ENCODE results near the gene KLHL26. TPM values are rescaled to one million over a fixed set of nuclear protein-coding genes. Genes with fewer than 3 reads are reported as not detected.

KLHL26 gene
- total RNA-seq, 1 donor from 2014 or later = 6.6 TPM

- ATAC-seq (no peak), DNase-seq (ENCODE audit: missing footprints) (no peak)
- intact Hi-C loops (cut with DNase I) = no loop called here
Measured at GRCh38 chr19:18610556-18611326, 26.1 kb upstream of the KLHL26 start.

DNA sequence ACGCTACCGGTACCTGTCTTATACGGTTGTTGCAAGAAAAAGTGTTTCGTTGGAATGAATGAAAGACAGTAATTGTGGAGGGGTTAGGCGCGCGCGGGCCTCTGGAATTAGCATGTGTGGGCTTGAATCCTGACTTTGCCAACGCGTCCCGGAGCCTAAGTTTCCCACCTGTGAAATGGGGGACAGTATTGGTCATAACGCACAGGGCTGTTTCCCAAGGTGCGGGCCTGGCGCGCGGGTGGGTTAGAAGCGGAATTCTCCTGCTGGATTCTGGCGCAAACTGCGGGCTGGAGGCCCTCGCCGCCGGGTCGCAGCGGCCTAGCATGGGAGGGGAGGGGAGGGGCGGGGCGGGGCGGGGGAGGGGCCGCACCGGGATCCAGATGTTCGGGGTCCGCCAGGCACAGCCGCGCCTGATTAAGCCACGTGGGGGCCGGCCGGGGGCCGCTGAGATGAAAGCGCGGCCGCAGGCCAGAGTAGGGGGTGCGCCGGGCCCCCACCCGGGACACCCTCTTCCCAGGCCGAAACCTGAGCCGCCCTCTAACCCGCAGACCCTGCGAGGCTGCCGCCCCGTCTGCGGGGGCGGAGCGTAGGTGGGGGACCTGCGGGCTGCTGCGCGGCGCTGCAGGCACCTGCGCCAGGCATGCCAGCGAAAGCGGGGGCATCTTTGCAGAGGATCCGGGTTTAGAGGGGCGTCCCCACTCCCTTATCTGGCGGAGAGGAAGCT, 25.3 kb upstream of the KLHL26 start:
- DNase-seq (ENCODE audit: missing footprints) = no peak
- intact Hi-C loops (cut with DNase I) = no loop called here
- no peak for ATAC-seq

DNA sequence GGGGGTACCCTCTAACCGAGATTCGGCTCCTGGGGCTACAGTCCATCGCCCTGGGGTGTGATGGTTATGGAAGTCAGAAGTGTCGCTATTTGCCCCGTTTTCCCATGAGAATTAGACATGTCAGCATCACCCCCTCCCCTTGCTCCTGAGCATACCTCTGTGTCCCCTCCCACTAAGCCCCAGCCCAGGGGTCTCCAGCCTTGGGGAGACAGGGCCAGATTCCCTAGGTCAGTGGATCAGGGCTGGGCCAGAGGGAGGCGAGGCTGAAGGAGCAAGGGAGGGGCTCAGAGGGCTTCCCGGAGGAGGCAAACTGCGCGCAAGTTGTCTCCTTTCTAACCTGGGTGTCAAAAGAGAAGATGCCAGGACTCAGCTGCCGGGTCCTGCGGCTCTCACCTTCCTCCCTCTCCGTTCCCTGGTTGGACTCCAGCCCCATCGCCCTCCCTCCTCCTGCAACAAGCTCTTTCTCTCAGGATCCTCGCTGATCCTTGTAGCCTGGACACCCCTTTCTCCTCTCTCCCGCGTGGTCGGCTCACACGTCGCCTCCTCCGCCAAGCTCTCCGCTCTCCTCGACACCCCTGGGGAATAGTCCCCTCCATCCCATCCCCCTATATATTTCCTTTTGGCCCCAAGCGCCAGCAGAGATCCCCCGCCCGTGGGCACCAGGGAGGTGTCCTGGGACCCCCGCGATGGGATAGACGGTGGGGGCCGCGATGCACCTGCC, 24.6 kb upstream of the KLHL26 start:
- ATAC-seq (no peak), DNase-seq (ENCODE audit: missing footprints) (no peak)
- intact Hi-C loops (cut with DNase I) = no loop called here

DNA sequence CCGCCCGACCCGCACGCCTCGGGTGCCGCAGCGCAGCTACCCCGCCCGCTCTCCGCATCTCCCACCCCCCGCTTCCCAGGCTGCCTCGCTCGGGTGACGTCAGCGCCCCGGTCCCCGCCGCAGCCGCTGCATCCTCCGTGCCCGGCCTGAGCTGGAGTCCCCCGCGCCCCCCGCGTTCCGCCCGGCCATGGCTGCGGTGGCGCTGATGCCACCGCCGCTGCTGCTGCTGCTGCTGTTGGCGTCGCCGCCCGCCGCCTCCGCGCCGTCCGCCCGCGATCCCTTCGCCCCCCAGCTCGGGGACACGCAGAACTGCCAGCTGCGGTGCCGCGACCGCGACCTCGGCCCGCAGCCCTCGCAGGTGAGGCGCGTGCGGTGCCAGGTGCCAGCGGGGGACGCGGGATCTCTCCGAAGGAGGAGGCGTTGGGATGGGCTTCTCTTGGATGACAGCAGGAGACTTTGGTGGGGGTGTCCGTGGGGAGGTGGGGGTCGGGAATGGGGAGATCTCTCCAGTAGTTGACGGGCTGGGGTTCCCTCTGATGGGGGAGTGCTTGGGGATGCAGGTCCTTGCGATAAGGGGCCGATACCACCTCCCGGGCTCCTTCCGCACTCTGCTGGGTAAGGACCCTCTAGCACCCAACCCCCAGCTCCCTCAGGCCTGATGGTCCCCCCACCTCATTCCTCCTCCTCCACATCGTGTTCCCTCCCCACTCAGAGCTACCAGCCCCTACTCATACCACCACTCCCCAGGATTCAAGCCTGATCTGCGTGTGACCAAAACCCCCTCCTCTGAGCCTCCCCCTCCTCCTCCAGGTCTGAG, 23.8 kb upstream of the KLHL26 start, which contains the start of gene TMEM59L:
TSS of gene TMEM59L (plus strand) at position 99 of the 817 bp plus-strand sequence. CDS start at position 188, 89 bp downstream.
- ATAC-seq (no peak), DNase-seq (ENCODE audit: missing footprints) (no peak)
- intact Hi-C loops (cut with DNase I) = no loop called here

DNA sequence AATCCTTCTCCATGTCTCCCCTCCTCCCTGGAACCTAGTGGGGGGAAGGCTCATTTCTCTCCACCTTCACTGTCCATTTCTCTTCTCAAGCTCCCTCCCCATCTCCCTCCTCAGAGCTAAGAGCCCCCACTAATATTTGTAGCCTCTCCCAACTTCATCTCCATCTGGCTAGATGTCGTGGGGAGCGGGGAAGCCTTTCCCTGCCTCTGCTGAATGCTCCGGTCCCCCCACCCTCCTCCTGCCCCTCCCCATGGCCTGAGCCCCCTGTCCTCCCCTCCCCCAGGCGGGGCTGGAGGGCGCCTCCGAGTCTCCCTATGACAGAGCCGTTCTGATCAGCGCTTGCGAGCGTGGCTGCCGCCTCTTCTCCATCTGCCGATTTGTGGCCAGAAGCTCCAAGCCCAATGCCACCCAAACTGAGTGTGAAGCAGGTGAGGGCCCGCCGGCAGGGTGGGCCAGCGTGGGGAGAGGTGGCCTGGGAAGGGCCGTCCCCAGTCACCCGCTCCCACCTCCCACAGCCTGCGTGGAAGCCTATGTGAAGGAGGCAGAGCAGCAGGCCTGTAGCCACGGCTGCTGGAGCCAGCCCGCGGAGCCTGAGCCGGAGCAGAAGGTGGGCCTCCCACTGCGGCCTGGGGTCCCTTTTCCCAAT, 23.1 kb upstream of the KLHL26 start:
- intact Hi-C loops (cut with DNase I) = no loop called here
- DNase-seq (ENCODE audit: missing footprints) (no peak), ATAC-seq (no peak)

DNA sequence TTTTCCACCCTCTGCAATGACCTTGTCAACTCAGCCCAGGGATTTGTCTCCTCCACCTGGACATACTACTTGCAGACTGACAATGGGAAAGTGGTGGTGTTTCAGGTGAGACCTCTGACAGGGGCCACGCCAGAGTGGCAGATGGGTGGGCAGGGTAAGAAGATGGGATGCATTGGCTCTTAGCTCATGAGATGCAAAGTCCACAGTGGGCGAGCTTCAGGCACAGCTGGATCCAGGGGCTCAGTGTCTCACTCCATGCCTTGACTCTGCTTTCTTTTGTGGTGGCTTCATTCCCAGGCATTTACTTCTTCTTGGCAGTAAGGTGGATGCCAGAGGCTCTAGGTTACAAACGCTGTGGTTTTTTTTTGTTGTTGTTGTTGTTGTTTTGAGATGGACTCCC, 20.8 kb upstream of the KLHL26 start:
- ATAC-seq (no peak), DNase-seq (ENCODE audit: missing footprints) (no peak)
- intact Hi-C loops (cut with DNase I) = no loop called here

- ATAC-seq = no peak
- no peak for DNase-seq (ENCODE audit: missing footprints)
- intact Hi-C loops (cut with DNase I) = no loop called here
Measured at GRCh38 chr19:18617562-18617961, 19.3 kb upstream of the KLHL26 start.

- DNase-seq (ENCODE audit: missing footprints) (no peak), ATAC-seq (no peak)
- intact Hi-C loops (cut with DNase I) = no loop called here
Measured at GRCh38 chr19:18618236-18618635, 18.6 kb upstream of the KLHL26 start.

DNA sequence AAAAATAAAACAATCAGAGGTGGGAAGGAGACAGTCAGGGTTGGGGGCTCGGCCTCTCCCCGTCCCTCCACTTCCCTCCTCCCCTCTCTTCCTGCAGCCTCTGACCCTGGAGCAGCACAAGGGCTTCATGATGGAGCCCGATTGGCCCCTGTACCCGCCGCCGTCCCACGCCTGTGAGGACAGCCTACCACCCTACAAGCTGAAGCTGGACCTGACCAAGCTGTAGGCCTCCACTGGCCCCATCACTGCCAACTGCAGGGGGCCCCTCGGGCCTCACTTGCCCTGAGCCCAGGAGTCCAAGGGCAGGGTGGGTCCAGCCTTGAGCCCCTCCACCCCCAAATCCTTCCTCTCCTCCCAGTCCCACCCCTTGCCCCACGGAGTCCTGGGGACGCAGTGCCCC, 16.5 kb upstream of the KLHL26 start:
- intact Hi-C loops (cut with DNase I) = no loop called here
- DNase-seq (ENCODE audit: missing footprints) = no peak
- no peak for ATAC-seq

DNA sequence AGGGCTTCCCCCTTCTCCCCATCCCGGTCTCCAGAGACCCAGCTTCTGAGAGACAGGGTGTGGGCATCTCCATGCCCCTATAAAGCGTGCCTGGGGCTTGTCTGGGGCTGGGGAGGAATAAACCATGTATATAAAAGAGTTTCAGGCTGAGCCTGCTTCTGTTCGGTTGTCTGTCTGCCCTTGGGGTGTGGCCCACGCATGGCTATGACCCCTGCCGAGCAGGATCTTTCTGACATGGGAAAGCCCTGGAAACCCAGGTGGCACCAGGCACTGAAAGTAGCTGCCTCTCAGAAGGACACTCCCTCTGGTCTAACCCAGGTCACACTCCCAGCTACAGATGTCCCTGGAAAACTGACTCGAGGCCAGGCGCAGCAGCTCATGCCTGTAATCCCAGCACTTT, 15.9 kb upstream of the KLHL26 start:
- intact Hi-C loops (cut with DNase I) = no loop called here
- ATAC-seq (no peak), DNase-seq (ENCODE audit: missing footprints) (no peak)

GRCh38 chr19:18626906-18627305, 9.9 kb upstream of the KLHL26 start:
- ATAC-seq = no peak

DNA sequence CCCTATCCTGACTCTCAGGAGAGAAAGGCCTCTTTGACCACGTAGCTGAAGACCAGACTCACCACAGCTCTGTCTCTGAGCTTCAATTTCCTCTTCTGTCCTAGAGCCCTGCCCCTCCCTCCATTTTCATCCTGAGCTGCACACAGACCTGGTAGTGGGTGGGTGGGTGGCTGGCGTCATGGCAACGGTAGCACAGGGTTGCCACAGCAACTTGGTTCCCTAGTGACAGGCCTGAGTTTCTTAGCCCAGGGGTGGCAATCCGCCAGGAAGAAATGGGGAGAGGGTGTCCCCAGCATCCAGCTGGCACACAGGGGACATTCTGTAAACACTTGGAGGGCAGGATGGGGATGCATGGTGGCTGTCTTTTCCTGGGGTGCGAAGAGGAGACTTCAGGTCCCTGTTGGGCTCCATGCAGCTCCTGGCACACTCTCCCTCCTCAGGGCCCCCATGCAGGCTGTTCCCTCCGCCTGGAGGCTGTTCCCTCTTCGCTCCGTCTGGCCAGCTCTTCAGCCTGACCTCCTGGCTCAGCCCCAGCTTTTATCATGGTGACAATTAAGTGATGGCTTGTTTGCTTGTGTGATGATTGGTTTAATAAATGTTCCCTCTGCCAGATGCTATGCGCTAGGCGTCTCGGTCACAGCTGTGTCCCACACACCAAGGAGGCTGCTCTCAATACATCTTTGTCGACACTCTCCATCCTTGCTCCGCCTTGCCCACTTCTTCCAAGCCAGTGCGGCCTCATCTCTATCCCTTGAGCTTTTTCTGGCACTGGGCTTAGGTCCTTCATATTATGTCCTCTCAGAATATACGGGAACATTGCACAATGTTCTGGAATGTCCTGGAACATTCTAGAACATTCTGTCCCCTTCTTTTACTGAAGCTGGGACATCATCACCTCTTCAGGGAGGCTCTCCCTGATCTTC, 7.4 kb upstream of the KLHL26 start:
- peak; percentile 78 for DNase-seq (ENCODE audit: missing footprints)
- peak; percentile 96 for ATAC-seq
- intact Hi-C loops (cut with DNase I) = no loop called here

More at GRCh38 chr19:18626906-18627305, 9.9 kb upstream of the KLHL26 start:
- intact Hi-C loops (cut with DNase I) = no loop called here
- DNase-seq (ENCODE audit: missing footprints) = no peak

- intact Hi-C loops (cut with DNase I) = no loop called here
Measured at GRCh38 chr19:18633321-18633720, 3.5 kb upstream of the KLHL26 start.

GRCh38 chr19:18634612-18635297, 2.1 kb upstream of the KLHL26 start:
- intact Hi-C loops (cut with DNase I) = no loop called here
- ATAC-seq (no peak), DNase-seq (ENCODE audit: missing footprints) (no peak)

More at GRCh38 chr19:18633321-18633720, 3.5 kb upstream of the KLHL26 start:
- no peak for DNase-seq (ENCODE audit: missing footprints)
- ATAC-seq = no peak

GRCh38 chr19:18635831-18636182, 1.0 kb upstream of the KLHL26 start:
- ATAC-seq (no peak), DNase-seq (ENCODE audit: missing footprints) (no peak)
- intact Hi-C loops (cut with DNase I) = no loop called here

DNA sequence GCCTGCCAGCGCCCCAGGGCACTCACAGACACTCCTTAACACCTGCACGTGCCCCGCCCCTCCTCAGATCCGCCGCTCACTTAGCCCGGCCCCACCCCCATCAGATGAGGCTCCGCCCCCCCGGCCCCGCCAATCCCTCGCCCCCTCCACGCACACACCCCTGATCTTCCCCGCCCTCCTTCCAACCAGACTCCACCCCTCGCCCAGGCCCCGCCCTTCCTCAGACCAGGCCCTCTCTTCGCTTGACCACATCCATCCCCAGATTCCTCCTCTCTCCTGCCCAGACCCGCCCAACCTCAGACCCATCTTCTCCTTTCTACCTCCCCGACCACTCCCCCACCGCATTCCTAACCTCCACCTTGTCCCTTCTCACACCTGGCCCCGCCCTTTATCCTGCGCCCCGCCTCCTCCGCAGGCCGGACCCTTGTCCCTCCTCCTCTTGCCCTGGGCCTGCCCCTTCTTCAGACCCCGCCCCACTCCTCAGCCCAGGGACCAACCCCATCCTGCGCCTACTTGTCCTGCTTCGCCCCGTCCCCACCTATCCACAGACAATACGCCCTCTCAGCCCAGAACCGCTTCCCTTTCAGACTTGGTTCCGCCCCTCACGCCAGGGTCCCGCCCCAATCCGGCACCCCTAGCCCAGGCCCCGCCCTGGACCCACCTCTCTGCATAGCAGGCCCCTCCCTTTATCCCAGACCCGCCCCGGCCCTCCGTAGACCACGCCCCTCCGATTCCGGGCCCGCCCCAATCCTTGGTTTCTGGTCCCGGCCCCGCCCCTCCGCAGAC, 452 bp upstream of the KLHL26 start:
- intact Hi-C loops (cut with DNase I) = no loop called here
- ATAC-seq (peak; percentile 98), DNase-seq (ENCODE audit: missing footprints) (peak; percentile 99)

Data from Right ventricle myocardium inferior (tissue), 1 donor.